Daoy (cell line): Measurements from ENCODE around the gene CPEB3. TPM values are rescaled to one million over a fixed set of nuclear protein-coding genes. Genes with fewer than 3 reads are reported as not detected.
"Not testable (repeated sequence)": the region's sequence is repeated elsewhere in the genome, so short reads cannot be mapped to it uniquely, and the experiment has no call there.

Experiments
- DNase-seq: peaks from one replicate; pipeline ENCODE4 v3.0.0-alpha.2; 2015; ENCODE audit warnings: low read depth
- total RNA-seq: library from RNA; depleted of rRNA; stranded (reverse); fragments of >200 nt; shearing (Covaris generic); gene quantifications from 2 replicates; pipeline ENCODE4 v1.2.3, GENCODE V29; 2014; rRNA removed

Gene CPEB3
- 0.46 and 0.48 TPM in 2 replicates for total RNA-seq

DNA sequence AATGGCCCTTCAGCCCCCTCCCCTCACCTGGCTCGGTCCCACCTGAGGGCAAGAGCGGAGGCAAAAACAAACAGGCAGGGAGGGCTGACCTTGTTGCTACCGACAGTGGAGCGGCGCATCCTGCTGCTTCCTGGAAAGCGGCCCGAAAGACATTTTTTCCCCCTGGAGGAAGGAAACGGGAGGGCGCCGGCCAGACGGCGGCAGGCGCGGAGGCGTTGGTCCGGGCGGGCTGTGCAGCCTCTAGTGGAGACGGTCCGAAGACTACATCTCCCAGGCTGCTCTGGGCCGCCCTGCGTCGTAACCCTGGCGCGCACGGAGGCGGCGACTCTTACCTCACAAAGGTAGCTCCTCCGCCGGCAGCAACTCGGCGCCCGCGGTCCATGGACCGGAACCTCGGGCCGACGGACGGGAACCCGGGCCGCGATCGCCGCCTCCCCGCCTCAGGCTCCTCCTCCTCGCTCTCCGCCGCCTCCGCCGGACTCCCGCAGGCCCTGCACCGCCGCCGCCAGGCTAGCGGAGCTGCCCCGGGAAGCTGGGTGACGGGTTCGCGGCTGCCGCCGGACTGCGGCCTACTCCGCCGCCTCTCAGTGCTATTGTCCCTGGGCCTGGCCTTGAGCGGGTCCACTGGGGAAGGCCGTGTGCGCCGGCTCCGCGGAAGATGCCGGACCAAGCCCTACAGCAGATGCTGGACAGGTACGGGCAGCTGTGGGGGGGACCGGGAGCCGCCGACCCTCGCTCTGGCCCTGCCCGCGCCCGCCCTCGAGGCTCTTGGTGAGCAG, at the start of gene CPEB3, which contains the start of gene MARCHF5:
CPEB3 (minus strand) TSS at position 242 of the 779 bp plus-strand sequence. CDS start 50,728 bp downstream, outside the sequence.
MARCHF5 (plus strand) TSS at position 331 of the 779 bp plus-strand sequence; CDS start at position 659, 328 bp downstream.
- peak; percentile 96 for DNase-seq

DNA sequence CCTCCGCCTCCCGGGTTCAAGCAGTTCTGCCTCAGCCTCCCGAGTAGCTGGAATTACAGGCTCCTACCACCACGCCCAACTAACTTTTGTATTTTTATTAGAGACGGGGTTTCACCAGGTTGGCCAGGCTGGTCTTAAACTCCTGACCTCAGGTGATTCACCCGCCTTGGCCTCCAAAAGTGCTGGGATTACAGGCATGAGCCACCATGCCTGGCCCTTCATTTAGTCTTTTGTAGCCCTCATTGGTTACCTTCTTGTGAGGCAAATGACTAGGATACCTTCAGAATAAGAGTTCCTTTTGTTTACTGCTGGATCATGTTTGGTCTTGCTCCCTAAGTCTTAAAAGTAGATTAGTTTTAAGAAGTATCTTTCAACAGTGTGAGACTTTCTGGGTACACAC, 39.0 kb upstream of the CPEB3 start:
- not testable (repeated sequence) for DNase-seq

DNA sequence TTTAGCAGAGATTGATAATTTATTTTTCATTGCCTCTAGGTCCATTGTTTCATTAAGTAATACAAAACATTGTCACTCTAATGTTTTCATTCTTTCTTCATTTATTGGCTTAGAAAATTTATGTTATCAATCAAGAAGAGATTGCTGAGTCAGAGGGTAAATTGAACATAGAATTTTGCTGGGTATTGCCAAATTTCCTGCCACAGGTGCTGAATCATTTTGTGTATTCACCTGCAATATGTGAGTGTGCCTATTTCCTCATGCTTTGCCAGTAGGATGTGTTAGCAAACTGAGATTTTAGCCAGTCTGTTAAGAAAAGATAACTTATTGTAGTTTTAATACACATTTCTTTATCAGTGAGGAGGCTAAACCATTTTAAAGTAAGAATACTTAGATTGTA, 38.1 kb upstream of the CPEB3 start:
- no peak for DNase-seq

DNA sequence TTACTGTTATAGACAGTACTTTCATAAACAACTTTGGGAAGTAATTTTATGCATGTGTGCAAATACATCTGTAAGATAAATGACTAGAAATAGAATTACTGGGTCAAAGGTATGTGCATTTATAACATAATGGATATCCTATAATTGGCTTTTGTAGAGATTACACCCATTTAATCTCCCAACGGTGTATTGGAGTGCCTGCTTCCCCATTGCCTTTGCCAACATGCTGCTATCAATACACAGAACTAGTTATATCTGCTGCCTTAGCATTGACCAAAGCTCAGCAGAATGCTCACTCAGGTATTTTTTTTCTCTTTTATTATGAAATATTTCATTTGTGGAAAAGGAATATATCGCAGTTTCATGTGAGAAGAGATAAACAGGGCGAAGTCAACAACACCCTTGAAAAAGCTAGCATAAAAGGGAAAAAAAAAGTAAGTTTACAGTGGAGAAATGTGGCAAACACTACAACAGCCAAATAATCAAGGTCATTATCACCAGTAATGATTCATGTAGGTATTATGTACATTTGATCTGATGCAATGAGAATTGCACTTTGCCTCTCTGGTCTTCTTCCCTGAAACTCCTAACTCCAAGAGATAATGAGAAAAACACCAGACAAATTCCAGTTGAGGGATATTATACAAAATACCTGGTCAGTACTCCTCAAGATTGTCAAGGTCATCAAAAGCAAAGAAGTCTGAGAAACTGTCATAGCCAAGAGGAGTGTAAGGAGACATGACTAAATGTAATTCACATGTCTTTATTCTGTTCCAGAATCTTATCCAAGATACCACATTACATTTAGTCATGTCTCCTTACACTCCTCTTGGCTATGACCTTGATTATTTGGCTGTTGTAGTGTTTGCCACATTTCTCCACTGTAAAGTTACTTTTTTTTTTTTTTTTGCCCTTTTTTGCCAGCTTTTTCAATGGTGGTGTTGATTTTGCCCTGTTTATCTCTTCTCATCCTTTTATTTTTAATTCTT, 36.9 kb upstream of the CPEB3 start:
- no peak for DNase-seq

DNA sequence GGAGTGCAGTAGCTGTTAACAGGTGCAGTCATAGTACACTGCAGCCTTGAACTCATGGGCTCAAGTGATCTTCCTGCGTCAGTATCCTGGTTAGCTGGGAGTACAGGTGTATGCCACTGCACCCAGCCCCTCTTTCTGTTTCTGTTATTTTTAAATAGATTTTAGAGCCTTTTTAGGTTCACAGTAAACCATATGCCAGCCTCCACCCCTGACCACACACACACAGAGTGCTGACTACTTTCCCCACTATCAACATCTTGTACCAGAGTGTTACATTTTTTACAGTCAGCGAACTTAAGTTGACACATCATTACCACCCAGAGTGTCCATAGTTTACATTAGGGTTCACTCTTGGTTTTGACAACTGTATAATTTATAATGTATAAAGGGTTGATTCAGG, 32.2 kb upstream of the CPEB3 start:
- DNase-seq = no peak

DNA sequence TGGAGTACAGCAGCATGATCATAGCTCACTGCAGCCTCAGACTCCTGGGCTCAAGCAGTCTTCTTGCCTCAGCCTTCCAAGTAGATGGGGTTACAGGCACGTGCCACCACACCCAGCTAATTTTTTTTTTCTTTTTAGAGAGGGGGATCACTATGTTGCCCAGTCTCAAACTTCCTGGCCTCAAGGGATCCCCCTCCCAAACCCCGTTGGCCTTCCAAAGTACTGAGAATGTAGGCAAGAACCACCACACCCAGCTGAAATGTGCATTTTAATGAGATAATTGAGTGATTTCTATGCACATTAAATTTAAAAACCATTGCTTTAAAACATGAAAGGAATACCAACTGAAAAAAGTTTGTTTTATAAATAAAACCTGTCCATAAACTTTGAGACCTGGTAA, 25.7 kb upstream of the CPEB3 start:
- no peak for DNase-seq

DNA sequence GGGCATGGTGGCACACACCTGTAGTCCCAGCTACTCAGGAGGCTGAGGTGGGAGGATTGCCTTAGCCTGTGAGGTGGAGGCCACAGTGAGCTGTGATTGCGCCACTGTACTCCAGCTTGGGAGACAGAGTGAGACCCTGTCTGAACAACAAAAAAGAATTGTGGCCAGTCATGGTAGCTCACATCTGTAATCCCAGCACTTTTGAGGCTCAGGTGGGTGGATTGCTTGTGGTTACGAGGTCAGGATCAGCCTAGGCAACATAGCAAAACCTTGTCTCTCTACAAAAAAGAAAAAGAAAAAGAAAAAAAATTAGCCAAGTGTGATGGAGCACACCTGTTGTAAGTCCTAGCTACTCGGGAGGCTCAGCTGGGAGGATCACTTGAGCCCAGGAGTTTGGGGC, 22.9 kb upstream of the CPEB3 start:
- DNase-seq = no peak

DNA sequence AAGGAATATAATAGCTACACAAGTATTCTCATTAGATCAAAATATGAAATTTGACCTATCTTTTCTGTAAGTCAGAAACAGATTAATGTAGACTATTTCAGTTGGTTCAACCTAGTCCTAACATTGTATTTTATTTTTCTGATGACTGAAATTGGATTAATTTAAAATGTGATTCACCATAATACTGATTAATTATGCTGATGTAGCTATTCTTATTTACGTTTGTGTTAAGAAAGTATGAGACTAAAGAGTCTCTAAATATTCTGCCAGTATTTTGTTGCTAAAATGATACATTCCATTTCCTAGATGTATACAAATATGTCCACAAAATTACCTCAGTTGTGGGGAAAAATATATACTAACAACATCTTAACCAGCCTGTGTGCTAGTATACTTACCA, 18.4 kb upstream of the CPEB3 start:
- DNase-seq = no peak

DNA sequence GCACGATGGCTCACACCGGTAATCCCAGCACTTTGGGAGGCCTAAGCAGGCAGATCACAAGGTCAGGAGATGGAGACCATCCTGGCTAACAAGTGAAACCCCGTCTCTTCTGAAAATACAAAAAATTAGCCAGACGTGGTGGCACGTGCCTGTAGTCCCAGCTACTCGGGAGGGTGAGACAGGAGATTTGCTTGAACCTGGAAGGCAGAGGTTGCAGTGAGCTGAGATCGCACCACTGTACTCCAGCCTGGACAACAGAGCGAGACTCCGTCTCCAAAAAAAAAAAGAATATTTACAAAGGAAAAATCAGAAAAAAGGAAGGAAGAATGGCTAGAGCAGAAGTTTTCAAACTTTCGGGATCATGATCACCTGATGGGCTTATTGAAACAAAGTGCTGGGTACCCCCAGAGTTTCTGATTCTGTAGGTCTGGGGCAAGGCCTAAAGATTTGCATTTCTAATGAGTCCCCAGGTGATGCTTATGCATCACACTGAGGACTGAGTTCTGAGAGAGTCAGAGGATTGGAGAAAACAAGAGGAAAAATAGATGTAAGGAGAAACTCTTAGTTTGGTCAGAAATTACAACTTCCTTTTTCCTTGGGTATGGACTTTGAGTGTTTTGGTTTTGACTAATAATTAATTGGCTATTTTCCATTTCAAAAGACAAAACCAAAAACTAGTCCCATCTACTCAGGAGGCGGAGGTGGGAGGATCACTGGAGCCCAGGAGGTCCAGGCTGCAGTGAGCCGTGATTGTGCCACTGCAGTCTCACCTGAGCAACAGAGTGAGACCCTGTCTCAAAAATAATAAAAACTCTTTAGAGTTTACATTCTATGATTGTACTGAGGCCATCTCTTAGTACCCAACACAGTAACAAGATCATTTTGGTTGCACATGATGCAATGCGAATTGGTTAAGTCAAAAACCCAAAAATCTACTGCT, 14.5 kb upstream of the CPEB3 start:
- DNase-seq = no peak

DNA sequence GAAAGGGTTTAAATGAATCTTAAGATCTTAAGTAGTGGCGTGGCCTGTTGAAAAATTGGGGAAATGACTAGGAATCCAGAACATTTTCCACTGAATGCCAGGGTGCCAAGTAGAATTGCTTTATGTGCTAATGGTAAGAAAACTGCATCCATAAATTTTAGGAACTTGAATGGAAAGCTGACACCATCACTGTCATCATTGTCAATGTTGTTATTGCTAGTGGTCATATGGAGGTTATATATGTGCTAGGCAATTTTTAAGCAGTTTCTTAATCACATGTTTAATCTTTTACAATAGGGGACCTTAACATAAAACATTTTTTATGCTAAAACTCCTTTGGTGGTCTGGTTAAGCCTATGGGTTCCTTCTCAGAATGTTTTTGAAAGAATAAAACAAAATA, 13.2 kb upstream of the CPEB3 start:
- DNase-seq = no peak

DNA sequence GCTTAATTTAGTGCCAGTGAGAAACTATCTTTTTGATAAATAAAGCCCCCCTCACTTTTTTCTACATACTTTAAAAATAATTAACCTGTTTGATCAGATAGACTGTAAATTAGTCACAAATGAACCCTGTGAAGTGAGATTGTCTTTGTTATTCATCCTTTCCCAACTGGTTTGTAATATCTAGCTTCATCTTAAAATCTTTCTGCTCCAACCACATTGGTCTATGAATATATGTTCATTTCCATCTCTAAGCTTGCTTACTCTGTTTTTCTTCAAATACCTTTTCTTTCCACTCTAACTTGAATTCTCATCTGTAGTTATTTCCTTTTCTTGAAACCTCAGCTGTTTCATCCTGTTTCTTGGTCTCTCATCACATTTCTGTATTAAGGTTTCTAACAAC, 12.2 kb upstream of the CPEB3 start:
- no peak for DNase-seq

DNA sequence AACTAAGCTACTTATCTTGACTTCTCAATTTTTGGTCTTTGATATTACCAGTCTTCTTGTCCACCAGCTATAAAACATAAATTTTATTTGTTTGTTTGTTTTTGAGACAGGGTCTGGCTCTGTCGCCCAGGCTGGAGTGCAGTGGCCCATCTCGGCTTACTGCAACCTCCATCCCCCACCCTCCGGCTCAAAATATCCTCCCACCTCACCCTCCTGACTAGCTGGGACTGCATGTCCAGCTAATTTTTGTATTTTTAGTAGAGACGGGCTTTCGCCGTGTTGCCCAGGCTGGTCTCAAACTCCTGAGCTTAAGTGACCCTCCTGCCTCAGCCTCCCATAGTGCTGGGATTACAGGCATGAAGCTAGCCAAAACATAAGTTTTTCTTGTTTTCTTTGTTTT, 7.6 kb upstream of the CPEB3 start:
- DNase-seq = no peak

DNA sequence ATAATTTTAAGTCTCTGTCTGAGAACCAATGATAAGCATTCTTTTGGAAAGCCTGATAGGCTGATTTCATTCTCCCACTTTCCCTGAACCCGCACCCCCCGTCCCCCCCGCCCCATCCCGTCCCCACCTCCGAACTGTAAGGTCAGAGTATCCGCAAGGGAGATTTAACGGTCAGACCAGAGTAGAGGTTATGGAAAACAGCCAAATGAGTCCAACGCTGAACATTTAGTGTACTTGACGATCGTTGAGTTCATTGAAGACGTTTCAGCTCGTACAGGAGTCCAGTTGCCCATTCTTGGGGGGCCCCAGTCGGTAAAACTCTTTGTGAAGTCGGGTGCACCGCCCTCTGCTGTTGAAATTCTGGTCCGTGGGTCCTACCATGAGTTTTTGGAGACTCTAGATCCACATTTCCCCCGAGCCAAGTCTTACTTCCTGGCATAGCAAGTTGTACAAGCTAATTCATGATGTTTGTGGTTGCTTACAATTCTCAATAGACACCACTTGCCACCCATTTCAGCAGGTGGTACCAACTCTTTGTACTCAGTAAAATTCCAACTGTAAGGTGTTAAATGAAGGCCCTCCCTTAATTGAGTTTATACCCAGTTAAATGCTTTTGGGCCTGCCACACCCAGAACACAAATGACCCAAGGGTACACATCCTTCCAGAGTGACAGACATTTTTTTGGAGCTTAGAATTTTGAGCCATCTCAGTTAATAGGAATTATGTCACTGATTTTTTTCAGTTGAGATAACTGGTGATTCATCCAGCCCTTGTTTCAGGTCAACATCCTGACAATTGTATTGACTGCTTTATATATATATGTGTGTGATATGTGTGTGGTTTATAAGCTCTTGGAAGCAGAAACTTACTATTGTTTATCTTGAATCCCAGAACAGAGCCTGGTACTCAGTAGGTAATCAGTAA, 1.3 kb upstream of the CPEB3 start:
- DNase-seq = peak; percentile 37

DNA sequence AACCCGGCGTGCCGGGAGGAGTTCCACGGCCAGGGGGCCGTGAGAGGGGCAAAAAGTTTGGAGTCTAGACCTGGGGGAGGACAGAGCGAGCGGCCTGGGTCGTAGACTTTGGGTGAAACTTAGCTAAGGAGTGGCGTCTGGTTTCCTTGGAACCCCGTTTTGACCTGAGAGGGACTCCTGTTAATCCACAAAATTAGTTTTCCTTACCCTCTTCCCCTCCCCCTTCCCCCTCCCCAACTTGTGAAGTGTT, 663 bp upstream of the CPEB3 start:
- DNase-seq = no peak

DNA sequence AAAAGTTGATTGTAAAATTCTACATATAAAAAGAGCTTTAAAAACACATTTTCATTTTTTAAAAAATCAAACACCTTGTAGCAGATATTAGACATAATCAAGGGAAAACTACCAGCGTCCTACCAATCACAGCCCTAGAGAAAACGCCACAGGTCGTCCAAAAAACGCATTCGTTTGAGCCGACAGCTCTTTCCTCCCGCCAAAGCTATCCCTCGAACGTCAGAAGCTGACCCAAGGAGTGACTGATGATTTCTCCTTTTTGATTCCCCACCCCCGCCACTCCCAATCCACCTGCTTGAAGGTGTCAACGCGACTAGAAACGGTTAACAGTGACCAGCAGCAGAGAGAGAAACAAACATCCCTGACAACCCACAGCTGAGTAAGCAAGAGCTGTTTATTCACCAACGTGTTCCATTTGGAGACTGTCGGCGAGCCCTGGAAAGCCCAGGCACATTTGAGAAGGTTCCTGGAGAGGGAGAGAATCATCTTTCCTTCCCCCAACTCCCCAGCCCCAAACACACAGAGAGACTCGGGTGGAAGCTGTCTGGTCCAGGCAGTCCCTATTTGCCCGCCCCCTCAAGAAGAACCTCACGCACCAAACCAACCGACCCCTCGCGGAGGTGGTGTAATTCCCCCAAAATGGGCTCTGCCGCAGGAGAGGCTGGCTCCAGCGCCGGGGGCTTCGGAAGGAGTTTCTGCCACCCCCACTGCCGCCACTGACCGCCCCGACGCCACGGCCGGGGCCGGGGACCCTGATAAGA, 622 bp downstream of the CPEB3 start:
- peak; percentile 34 for DNase-seq

DNA sequence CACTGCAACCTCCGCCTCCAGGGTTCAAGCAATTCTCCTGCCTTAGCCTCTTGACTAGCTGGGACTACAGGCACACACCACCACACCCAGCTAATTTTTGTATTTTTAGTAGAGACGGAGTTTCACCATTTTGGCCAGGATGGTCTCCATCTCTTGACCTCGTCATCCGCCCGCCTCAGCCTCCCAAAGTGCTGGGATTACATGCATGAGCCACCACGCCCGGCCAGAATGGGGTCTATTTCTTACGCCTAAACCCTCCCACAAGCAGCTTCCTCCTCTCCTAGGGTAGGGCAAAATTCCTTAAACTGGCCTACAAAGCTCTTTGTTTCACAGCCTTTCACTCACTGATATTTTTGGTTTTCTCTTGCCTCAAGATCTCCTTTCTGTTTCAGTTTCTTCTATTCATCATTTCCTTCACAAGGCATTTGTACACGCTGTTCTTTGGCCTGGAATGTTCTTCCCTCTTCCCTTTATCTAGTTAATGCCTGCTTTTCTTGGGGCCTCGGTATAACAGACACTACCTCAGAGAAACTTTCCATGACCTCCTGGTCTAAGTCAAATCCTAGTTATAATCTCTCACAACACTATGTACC, 6.7 kb downstream of the CPEB3 start:
- no peak for DNase-seq

DNA sequence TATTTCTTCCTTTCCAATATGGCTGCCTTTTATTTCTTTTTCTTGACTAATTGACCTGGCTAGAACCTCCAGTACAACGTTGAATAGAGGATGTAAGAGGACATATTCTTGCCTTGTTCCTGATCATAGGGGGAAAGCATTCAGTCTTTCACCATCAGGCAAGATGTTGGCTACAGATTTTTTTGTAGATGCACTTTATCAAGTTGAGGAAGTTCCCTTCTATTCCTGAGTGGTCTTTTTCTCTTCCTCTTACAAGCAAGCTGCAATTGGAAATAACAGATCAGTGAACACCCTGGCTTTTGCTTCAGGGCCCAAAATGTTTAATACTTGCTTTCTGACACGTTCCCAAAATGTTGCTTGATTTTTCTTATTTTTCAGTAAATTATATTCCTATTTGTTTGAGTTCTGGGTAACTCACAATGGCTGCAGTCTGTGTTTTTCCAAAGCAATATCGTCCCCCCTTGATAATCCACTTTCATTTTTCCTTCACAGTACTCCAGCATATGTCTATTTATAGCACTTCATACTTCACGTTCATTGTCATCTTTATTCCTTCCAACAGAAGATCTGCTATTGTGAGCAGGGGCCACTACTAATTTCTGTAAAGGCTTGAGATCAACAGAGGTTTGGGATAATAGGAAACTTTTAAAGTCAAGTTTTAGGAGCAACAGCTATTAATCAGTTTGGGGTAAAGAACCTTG, 11.7 kb downstream of the CPEB3 start:
- no peak for DNase-seq

DNA sequence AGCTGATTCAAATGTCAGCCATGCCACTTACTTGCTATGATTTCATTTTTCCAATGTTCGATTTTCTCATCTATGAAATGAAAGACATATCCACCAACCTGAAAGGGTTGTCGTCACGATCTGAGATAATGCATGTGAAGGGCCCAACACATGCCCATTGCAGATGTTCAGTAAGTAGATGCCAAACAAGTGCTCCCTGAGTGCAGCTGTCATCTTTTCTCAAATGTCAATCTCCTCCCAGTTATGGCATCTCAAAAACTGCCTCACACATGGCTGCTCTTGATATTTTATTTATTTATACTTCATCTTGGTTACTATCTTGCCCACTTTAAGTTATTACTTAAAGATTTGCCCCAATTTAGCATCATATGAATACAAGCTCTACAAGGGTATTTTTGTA, 16.8 kb downstream of the CPEB3 start:
- DNase-seq = no peak

DNA sequence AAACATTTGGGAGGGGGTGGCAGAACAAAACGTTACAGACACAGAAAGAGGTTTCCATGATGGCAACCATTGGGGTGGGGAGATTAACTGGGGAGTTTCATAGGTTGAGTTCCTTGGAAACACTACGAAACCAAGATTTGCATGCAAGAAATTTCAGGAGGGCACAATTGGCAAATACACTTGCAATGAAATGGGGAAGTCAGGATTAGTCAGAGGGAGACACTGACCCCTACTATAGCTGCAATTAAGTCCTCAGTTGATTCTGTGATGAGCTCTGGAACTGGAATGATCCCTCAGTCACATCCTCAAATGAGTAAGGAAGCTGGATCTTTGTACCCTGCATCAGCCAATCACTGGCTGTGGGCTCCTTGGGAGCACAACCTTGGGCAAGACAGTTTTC, 22.1 kb downstream of the CPEB3 start:
- DNase-seq = no peak
